HG02981 (cell line): Measurements from ENCODE around the gene KLHL7.
"Not testable (repeated sequence)": the region's sequence is repeated elsewhere in the genome, so short reads cannot be mapped to it uniquely, and the experiment has no call there.

Source experiments
- ATAC-seq: cut with Tn5 transposase; IDR thresholded peaks from one replicate; pipeline ENCODE4 v1.9.1; 2021; ENCODE audit warnings: mild to moderate bottlenecking, moderate library complexity; ENCODE audit not compliant: unreplicated experiment

Gene KLHL7

GRCh38 chr7:23168111-23168885 lies 62.7 kb downstream of the KLHL7 start:
- ATAC-seq = no peak

- ATAC-seq = no peak
Measured at GRCh38 chr7:23175938-23176337, 70.4 kb downstream of the KLHL7 start.

- peak; percentile 95 for ATAC-seq
Measured at GRCh38 chr7:23181684-23182553, 76.3 kb downstream of the KLHL7 start, which contains the start of gene NUP42. Gene NUP42 (plus strand): TSS chr7:23182048. CDS start chr7:23182086, 38 bp downstream.

GRCh38 chr7:23183279-23184012 lies 77.9 kb downstream of the KLHL7 start:
- ATAC-seq = no peak

- no peak for ATAC-seq
Measured at GRCh38 chr7:23184291-23184690, 78.7 kb downstream of the KLHL7 start.

GRCh38 chr7:23184709-23185359 lies 79.2 kb downstream of the KLHL7 start:
- ATAC-seq = no peak

GRCh38 chr7:23185980-23186379 lies 80.4 kb downstream of the KLHL7 start:
- no peak for ATAC-seq

GRCh38 chr7:23191022-23191421 lies 85.4 kb downstream of the KLHL7 start:
- no peak for ATAC-seq

GRCh38 chr7:23193650-23194227 lies 88.2 kb downstream of the KLHL7 start:
- ATAC-seq = not testable (repeated sequence)

GRCh38 chr7:23196306-23196705 lies 90.7 kb downstream of the KLHL7 start:
- no peak for ATAC-seq

- ATAC-seq = not testable (repeated sequence)
Measured at GRCh38 chr7:23197745-23198144, 92.2 kb downstream of the KLHL7 start.

- ATAC-seq = no peak
Measured at GRCh38 chr7:23200331-23200730, 94.7 kb downstream of the KLHL7 start.

- ATAC-seq = no peak
Measured at GRCh38 chr7:23204241-23204640, 98.7 kb downstream of the KLHL7 start.

- no peak for ATAC-seq
Measured at GRCh38 chr7:23205577-23205908, 100.0 kb downstream of the KLHL7 start.

GRCh38 chr7:23205909-23206767 lies 100.6 kb downstream of the KLHL7 start:
- no peak for ATAC-seq

GRCh38 chr7:23207021-23207420 lies 101.4 kb downstream of the KLHL7 start:
- ATAC-seq = no peak

GRCh38 chr7:23207884-23208283 lies 102.3 kb downstream of the KLHL7 start:
- ATAC-seq = no peak

GRCh38 chr7:23208316-23208715 lies 102.7 kb downstream of the KLHL7 start:
- ATAC-seq = no peak

- no peak for ATAC-seq
Measured at GRCh38 chr7:23210506-23210905, 104.9 kb downstream of the KLHL7 start.

- ATAC-seq = no peak
Measured at GRCh38 chr7:23211589-23211988, 106.0 kb downstream of the KLHL7 start.
